GM19452 (cell line): ENCODE data around the gene DIP2C.
"Not testable (repeated sequence)": the region's sequence is repeated elsewhere in the genome, so short reads cannot be mapped to it uniquely, and the experiment has no call there.

Experiments used
- ATAC-seq: cut with Tn5 transposase; IDR thresholded peaks from one replicate; pipeline ENCODE4 v1.9.1; 2021; ENCODE audit not compliant: unreplicated experiment

The DIP2C gene

GRCh38 chr10:642186-642890 lies 47.1 kb downstream of the DIP2C start:
- no peak for ATAC-seq

GRCh38 chr10:641149-642010 lies 48.1 kb downstream of the DIP2C start:
- no peak for ATAC-seq

- no peak for ATAC-seq
Measured at GRCh38 chr10:640673-641045, 48.8 kb downstream of the DIP2C start.

- ATAC-seq: no peak
Measured at GRCh38 chr10:639751-640672, 49.5 kb downstream of the DIP2C start.

GRCh38 chr10:639001-639750 lies 50.3 kb downstream of the DIP2C start:
- no peak for ATAC-seq

GRCh38 chr10:637771-638195 lies 51.7 kb downstream of the DIP2C start:
- ATAC-seq: no peak

GRCh38 chr10:637221-637620 lies 52.2 kb downstream of the DIP2C start:
- no peak for ATAC-seq

GRCh38 chr10:636769-637168 lies 52.7 kb downstream of the DIP2C start:
- no peak for ATAC-seq

- ATAC-seq: no peak
Measured at GRCh38 chr10:636016-636730, 53.3 kb downstream of the DIP2C start.

GRCh38 chr10:635088-635861 lies 54.2 kb downstream of the DIP2C start:
- no peak for ATAC-seq

GRCh38 chr10:634256-634655 lies 55.2 kb downstream of the DIP2C start:
- ATAC-seq: no peak

- no peak for ATAC-seq
Measured at GRCh38 chr10:633279-634245, 55.9 kb downstream of the DIP2C start.

GRCh38 chr10:632807-633177 lies 56.7 kb downstream of the DIP2C start:
- ATAC-seq: not testable (repeated sequence)

- not testable (repeated sequence) for ATAC-seq
Measured at GRCh38 chr10:632155-632806, 57.2 kb downstream of the DIP2C start.

- ATAC-seq: no peak
Measured at GRCh38 chr10:631266-631665, 58.2 kb downstream of the DIP2C start.

GRCh38 chr10:630581-631073 lies 58.8 kb downstream of the DIP2C start:
- no peak for ATAC-seq
